GM12878 (cell line): ENCODE data around the gene ATL3.

ENCODE experiments used
- CBX5 ChIP-seq: sonication (generic); IDR thresholded peaks from 2 replicates; pipeline ENCODE4 v1.6.1; 2016; ENCODE audit warnings: low read depth, moderate library complexity, mild to moderate bottlenecking, inconsistent platforms
- PAX5 ChIP-seq: IDR thresholded peaks from 2 replicates; pipeline ENCODE4 v1.6.1; 2011; ENCODE audit warnings: low read depth, low read length, borderline replicate concordance
- PAX8 ChIP-seq: fragments of 450-650 bp; IDR thresholded peaks from 2 replicates; pipeline ENCODE4 v1.6.1; 2017; ENCODE audit warnings: mild to moderate bottlenecking, moderate library complexity
- POLR2AphosphoS5 ChIP-seq: IDR thresholded peaks from 2 replicates; pipeline ENCODE4 v1.6.1; 2011; ENCODE audit warnings: mild to moderate bottlenecking, low read length, inconsistent platforms
- TF ChIP-seq, protein P1 (sequence below), 3 experiments: IDR thresholded peaks in 2 of 3; conservative IDR thresholded peaks in 1 of 3; 2 replicates each; pipeline ENCODE4 v1.5.1; 2011; ENCODE audit warnings: low read depth in 3 of 3, low read length in 3 of 3, mild to moderate bottlenecking in 3 of 3, control low read depth in 2 of 3, moderate library complexity in 2 of 3, inconsistent platforms in 1 of 3, mixed read lengths in 1 of 3; ENCODE audit not compliant: control insufficient read depth in 2 of 3, insufficient read depth in 1 of 3; ENCODE audit errors: extremely low read depth in 1 of 3

DNA sequence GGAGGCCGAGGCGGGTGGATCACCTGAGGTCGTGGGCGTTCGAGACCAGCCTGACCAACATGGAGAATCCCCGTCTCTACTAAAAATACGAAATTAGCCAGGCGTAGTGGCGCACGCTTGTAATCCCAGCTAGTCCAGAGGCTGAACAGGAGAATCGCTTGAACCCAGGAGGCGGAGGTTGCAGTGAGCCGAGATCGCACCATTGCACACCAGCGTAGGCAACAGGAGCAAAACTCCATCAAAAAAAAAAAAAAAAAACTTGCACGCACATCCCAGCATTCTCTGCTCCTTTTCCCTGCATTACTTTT lies 934 bp upstream of the ATL3 start:
- TF ChIP-seq POLR2AphosphoS5 (no peak), CBX5 (no peak), PAX8 (no peak), PAX5 (no peak)
- TF ChIP-seq, protein P1, sequence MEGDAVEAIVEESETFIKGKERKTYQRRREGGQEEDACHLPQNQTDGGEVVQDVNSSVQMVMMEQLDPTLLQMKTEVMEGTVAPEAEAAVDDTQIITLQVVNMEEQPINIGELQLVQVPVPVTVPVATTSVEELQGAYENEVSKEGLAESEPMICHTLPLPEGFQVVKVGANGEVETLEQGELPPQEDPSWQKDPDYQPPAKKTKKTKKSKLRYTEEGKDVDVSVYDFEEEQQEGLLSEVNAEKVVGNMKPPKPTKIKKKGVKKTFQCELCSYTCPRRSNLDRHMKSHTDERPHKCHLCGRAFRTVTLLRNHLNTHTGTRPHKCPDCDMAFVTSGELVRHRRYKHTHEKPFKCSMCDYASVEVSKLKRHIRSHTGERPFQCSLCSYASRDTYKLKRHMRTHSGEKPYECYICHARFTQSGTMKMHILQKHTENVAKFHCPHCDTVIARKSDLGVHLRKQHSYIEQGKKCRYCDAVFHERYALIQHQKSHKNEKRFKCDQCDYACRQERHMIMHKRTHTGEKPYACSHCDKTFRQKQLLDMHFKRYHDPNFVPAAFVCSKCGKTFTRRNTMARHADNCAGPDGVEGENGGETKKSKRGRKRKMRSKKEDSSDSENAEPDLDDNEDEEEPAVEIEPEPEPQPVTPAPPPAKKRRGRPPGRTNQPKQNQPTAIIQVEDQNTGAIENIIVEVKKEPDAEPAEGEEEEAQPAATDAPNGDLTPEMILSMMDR (IDR thresholded peaks at IDR 0.05 in 2 of 3, conservative IDR thresholded peaks at IDR 0.05 in 1 of 3; ENCODE audit: control insufficient read depth in 2 of 3, extremely low read depth in 1 of 3, insufficient read depth in 1 of 3, low read depth in 3 of 3, low read length in 3 of 3): no peak
